ENCODE results near the gene RXYLT1.

Gene RXYLT1

DNA sequence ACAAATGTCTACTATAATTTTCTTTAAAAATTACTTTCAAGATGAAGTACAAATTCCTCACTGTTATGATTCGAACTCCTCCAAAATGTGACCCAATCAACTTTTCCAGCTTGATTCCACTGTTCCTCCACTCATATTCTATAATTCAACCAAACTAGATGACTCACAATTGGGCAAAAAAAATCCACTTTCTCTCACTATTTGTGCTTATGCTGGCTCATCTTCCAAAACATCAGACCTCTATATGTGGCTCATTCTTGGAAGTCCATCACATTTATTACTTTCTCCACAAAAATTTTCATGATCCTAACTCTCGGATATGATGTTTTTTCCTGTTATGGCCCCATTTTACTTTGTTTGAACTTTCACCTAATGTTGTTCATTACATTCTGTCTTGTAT, 26.9 kb upstream of the RXYLT1 start:
- H3K36me3 ChIP-seq (ENCODE audit: control insufficient read depth in 2 of 2, insufficient read depth in 2 of 2, low read length in 2 of 2): no peaks in the 10 kb centered on the region

DNA sequence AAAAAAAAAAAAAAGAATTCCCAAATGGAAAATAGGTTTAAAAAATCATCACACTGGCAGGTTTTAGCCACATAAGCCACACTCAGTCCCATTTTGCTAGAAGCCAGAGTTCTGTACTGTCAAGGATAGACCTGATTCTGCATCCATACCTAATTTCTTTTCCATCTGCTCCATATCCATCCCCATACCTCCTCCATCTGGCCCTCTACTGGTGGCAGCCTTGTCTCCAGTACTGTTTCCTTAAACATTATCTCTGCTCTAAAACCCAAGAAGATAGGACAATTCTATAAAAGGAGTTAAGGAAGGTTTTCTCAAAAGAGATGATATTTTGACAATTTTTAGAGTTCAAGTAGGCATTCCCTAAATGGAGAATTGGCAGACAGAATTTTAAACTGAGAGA, 26.0 kb upstream of the RXYLT1 start:
- H3K27me3 ChIP-seq (ENCODE audit: control insufficient read depth in 2 of 2, insufficient read depth in 2 of 2, low read length in 2 of 2): no peaks in the 10 kb centered on the region
- no peak overlapping the region for H3K4me3 ChIP-seq (ENCODE audit: low read length in 2 of 2)
- no peak overlapping the region for H3K27ac ChIP-seq (ENCODE audit: low read depth in 2 of 2, low read length in 2 of 2)
- no peaks in the 10 kb centered on the region for H3K4me1 ChIP-seq (ENCODE audit: control insufficient read depth in 2 of 2, insufficient read depth in 2 of 2, low read length in 2 of 2)
- no peak overlapping the region for H3K9ac ChIP-seq (ENCODE audit: low read depth in 1 of 2, low read length in 2 of 2)
- H3K9me3 ChIP-seq (ENCODE audit: control insufficient read depth in 2 of 2, low read length in 2 of 2): no peaks in the 10 kb centered on the region
- no peaks in the 10 kb centered on the region for H3K36me3 ChIP-seq (ENCODE audit: control insufficient read depth in 2 of 2, insufficient read depth in 2 of 2, low read length in 2 of 2)

More for the DNA sequence above, 26.9 kb upstream of the RXYLT1 start:
- no peaks in the 10 kb centered on the region for H3K9me3 ChIP-seq (ENCODE audit: control insufficient read depth in 2 of 2, low read length in 2 of 2)
- no peak overlapping the region for H3K27ac ChIP-seq (ENCODE audit: low read depth in 2 of 2, low read length in 2 of 2)
- no peaks in the 10 kb centered on the region for H3K27me3 ChIP-seq (ENCODE audit: control insufficient read depth in 2 of 2, insufficient read depth in 2 of 2, low read length in 2 of 2)
- no peak overlapping the region for H3K4me3 ChIP-seq (ENCODE audit: low read length in 2 of 2)
- H3K4me1 ChIP-seq (ENCODE audit: control insufficient read depth in 2 of 2, insufficient read depth in 2 of 2, low read length in 2 of 2): no peaks in the 10 kb centered on the region
- no peak overlapping the region for H3K9ac ChIP-seq (ENCODE audit: low read depth in 1 of 2, low read length in 2 of 2)

GRCh38 chr12:63764481-63764880, 15.2 kb upstream of the RXYLT1 start:
- no peaks in the 10 kb centered on the region for H3K4me1 ChIP-seq (ENCODE audit: control insufficient read depth in 2 of 2, insufficient read depth in 2 of 2, low read length in 2 of 2)
- no peak overlapping the region for H3K4me3 ChIP-seq (ENCODE audit: low read length in 2 of 2)
- H3K36me3 ChIP-seq (ENCODE audit: control insufficient read depth in 2 of 2, insufficient read depth in 2 of 2, low read length in 2 of 2): no peaks in the 10 kb centered on the region
- no peaks in the 10 kb centered on the region for H3K27me3 ChIP-seq (ENCODE audit: control insufficient read depth in 2 of 2, insufficient read depth in 2 of 2, low read length in 2 of 2)
- H3K9me3 ChIP-seq (ENCODE audit: control insufficient read depth in 2 of 2, low read length in 2 of 2): no peaks in the 10 kb centered on the region
- H3K27ac ChIP-seq (ENCODE audit: low read depth in 2 of 2, low read length in 2 of 2): no peak overlapping the region
- H3K9ac ChIP-seq (ENCODE audit: low read depth in 1 of 2, low read length in 2 of 2): no peak overlapping the region

GRCh38 chr12:63766498-63766897, 13.2 kb upstream of the RXYLT1 start:
- no peak overlapping the region for H3K27ac ChIP-seq (ENCODE audit: low read depth in 2 of 2, low read length in 2 of 2)
- no peak overlapping the region for H3K9ac ChIP-seq (ENCODE audit: low read depth in 1 of 2, low read length in 2 of 2)
- H3K27me3 ChIP-seq (ENCODE audit: control insufficient read depth in 2 of 2, insufficient read depth in 2 of 2, low read length in 2 of 2): no peaks in the 10 kb centered on the region
- H3K36me3 ChIP-seq (ENCODE audit: control insufficient read depth in 2 of 2, insufficient read depth in 2 of 2, low read length in 2 of 2): no peaks in the 10 kb centered on the region
- no peaks in the 10 kb centered on the region for H3K4me1 ChIP-seq (ENCODE audit: control insufficient read depth in 2 of 2, insufficient read depth in 2 of 2, low read length in 2 of 2)
- peaks cover 0 to 6% of the 10 kb centered on the region in 2 donors for H3K9me3 ChIP-seq (ENCODE audit: control insufficient read depth in 2 of 2, low read length in 2 of 2)
- no peak overlapping the region for H3K4me3 ChIP-seq (ENCODE audit: low read length in 2 of 2)

DNA sequence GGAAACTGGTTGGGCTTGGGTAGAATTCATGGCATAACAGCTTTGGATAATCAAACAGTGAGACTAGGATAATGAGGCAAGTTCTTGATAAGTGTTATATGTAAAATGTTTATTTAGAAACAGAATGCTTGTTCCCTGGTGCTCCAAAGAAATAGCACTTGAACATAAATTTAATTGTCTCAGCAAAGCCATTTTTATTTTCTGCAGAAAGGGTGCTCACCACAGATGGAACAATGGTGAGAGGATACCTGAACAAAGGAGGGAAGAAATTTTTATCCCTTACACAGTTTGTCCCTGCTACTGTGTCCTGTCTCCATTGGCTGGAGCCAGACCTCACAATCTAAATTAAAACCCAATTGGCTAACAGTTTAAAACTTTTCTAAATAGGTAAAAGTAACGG, 9.3 kb upstream of the RXYLT1 start:
- no peaks in the 10 kb centered on the region for H3K27me3 ChIP-seq (ENCODE audit: control insufficient read depth in 2 of 2, insufficient read depth in 2 of 2, low read length in 2 of 2)
- H3K27ac ChIP-seq (ENCODE audit: low read depth in 2 of 2, low read length in 2 of 2): no peak overlapping the region
- H3K36me3 ChIP-seq (ENCODE audit: control insufficient read depth in 2 of 2, insufficient read depth in 2 of 2, low read length in 2 of 2): no peaks in the 10 kb centered on the region
- H3K4me3 ChIP-seq (ENCODE audit: low read length in 2 of 2): no peak overlapping the region
- no peak overlapping the region for H3K9ac ChIP-seq (ENCODE audit: low read depth in 1 of 2, low read length in 2 of 2)
- H3K9me3 ChIP-seq (ENCODE audit: control insufficient read depth in 2 of 2, low read length in 2 of 2): peaks cover 0 to 6% of the 10 kb centered on the region in 2 donors
- H3K4me1 ChIP-seq (ENCODE audit: control insufficient read depth in 2 of 2, insufficient read depth in 2 of 2, low read length in 2 of 2): no peaks in the 10 kb centered on the region

DNA sequence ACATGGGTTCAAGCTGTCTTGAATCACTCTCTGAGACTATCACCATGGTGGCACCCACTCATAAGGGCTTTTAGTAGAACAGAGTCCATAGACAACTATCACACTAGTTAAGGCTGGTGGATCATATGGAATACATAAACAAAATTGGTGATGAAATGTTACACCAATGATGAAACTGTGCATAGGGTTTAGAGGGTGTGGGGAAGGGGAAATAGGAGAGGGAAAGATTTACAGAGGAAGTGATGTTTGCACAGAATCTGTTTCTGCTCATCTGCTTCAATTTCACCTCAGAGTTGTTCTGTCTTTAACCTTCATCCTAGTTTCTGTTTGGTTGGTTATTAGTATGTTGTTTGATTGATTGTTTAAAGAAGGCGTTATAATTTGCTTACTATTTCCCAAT, 2.4 kb upstream of the RXYLT1 start:
- H3K9me3 ChIP-seq (ENCODE audit: control insufficient read depth in 2 of 2, low read length in 2 of 2): no peaks in the 10 kb centered on the region
- H3K4me3 ChIP-seq (ENCODE audit: low read length in 2 of 2): no peak overlapping the region
- H3K36me3 ChIP-seq (ENCODE audit: control insufficient read depth in 2 of 2, insufficient read depth in 2 of 2, low read length in 2 of 2): no peaks in the 10 kb centered on the region
- no peak overlapping the region for H3K9ac ChIP-seq (ENCODE audit: low read depth in 1 of 2, low read length in 2 of 2)
- H3K4me1 ChIP-seq (ENCODE audit: control insufficient read depth in 2 of 2, insufficient read depth in 2 of 2, low read length in 2 of 2): peaks cover 0 to 3% of the 10 kb centered on the region in 2 donors
- no peaks in the 10 kb centered on the region for H3K27me3 ChIP-seq (ENCODE audit: control insufficient read depth in 2 of 2, insufficient read depth in 2 of 2, low read length in 2 of 2)
- no peak overlapping the region for H3K27ac ChIP-seq (ENCODE audit: low read depth in 2 of 2, low read length in 2 of 2)

- H3K27me3 ChIP-seq (ENCODE audit: control insufficient read depth in 2 of 2, insufficient read depth in 2 of 2, low read length in 2 of 2): no peaks in the 10 kb centered on the region
- H3K9ac ChIP-seq (ENCODE audit: low read depth in 1 of 2, low read length in 2 of 2): no peak overlapping the region
- H3K4me3 ChIP-seq (ENCODE audit: low read length in 2 of 2): no peak overlapping the region
- H3K4me1 ChIP-seq (ENCODE audit: control insufficient read depth in 2 of 2, insufficient read depth in 2 of 2, low read length in 2 of 2): peaks cover 0 to 3% of the 10 kb centered on the region in 2 donors
- H3K27ac ChIP-seq (ENCODE audit: low read depth in 2 of 2, low read length in 2 of 2): no peak overlapping the region
- peaks cover 5 to 9% of the 10 kb centered on the region in 2 donors for H3K36me3 ChIP-seq (ENCODE audit: control insufficient read depth in 2 of 2, insufficient read depth in 2 of 2, low read length in 2 of 2)
- no peaks in the 10 kb centered on the region for H3K9me3 ChIP-seq (ENCODE audit: control insufficient read depth in 2 of 2, low read length in 2 of 2)
These were observed 2.8 kb downstream of the RXYLT1 start for GRCh38 chr12:63782466-63782865.

DNA sequence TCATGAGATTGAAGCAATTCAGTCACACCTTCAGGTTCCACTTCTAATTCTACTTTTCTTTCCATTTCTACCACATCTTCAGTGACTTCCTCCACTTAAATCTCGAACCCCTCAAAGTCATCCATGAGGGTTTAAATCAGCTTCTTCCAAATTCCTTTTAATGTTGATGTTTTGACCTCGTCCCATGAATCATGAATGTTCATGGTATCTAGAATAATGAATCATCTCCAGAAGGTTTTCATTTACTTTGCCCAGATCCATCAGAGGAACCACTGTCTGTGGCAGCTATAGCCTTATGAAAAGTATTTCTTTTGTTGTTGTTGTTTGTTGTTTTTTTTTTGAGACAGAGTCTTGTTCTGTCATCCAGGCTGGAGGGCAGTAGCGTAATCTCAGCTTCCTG, 7.6 kb downstream of the RXYLT1 start:
- no peak overlapping the region for H3K4me3 ChIP-seq (ENCODE audit: low read length in 2 of 2)
- H3K27ac ChIP-seq (ENCODE audit: low read depth in 2 of 2, low read length in 2 of 2): no peak overlapping the region
- peaks cover 9 to 11% of the 10 kb centered on the region in 2 donors for H3K36me3 ChIP-seq (ENCODE audit: control insufficient read depth in 2 of 2, insufficient read depth in 2 of 2, low read length in 2 of 2)
- H3K9me3 ChIP-seq (ENCODE audit: control insufficient read depth in 2 of 2, low read length in 2 of 2): no peaks in the 10 kb centered on the region
- H3K27me3 ChIP-seq (ENCODE audit: control insufficient read depth in 2 of 2, insufficient read depth in 2 of 2, low read length in 2 of 2): no peaks in the 10 kb centered on the region
- H3K4me1 ChIP-seq (ENCODE audit: control insufficient read depth in 2 of 2, insufficient read depth in 2 of 2, low read length in 2 of 2): no peaks in the 10 kb centered on the region
- H3K9ac ChIP-seq (ENCODE audit: low read depth in 1 of 2, low read length in 2 of 2): no peak overlapping the region

DNA sequence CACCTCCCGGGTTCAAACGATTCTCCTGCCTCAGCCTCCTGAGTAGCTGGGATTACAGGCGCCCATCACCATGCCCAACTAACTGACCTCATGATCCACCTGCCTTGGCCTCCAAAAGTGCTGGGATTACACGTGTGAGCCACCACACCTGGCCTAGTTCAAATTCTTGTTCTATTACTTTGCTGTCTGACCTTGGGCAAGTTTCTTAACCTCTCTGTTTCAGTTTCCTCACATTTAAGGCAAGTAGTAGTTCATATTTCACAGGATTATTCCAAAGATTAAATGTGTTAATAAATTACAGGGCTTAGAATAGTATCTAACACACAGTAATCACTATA, 10.9 kb downstream of the RXYLT1 start:
- H3K36me3 ChIP-seq (ENCODE audit: control insufficient read depth in 2 of 2, insufficient read depth in 2 of 2, low read length in 2 of 2): peaks cover 2 to 10% of the 10 kb centered on the region in 2 donors

DNA sequence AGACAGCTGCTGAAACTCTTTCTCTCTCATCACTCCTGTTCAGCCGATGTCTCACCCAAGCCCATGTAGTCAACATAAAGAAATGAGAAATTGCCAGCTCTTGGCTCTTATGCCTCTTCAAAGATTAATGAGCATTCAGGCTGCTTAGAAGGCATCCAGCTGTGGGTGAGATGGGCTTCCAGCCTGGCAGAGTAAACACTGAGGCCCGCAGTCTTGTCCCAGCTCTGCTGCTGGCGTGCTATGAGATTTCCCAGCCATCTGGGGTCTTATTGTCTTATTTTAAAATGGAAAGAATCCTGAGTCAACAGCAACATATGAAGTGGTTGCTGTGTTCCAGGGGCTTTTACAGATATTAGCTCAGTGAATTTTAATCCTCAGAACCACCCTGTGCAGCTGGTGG, 12.6 kb downstream of the RXYLT1 start:
- no peak overlapping the region for H3K27ac ChIP-seq (ENCODE audit: low read depth in 2 of 2, low read length in 2 of 2)
- no peaks in the 10 kb centered on the region for H3K4me1 ChIP-seq (ENCODE audit: control insufficient read depth in 2 of 2, insufficient read depth in 2 of 2, low read length in 2 of 2)
- no peaks in the 10 kb centered on the region for H3K9me3 ChIP-seq (ENCODE audit: control insufficient read depth in 2 of 2, low read length in 2 of 2)
- H3K27me3 ChIP-seq (ENCODE audit: control insufficient read depth in 2 of 2, insufficient read depth in 2 of 2, low read length in 2 of 2): no peaks in the 10 kb centered on the region
- no peak overlapping the region for H3K4me3 ChIP-seq (ENCODE audit: low read length in 2 of 2)
- H3K36me3 ChIP-seq (ENCODE audit: control insufficient read depth in 2 of 2, insufficient read depth in 2 of 2, low read length in 2 of 2): peaks cover 2 to 5% of the 10 kb centered on the region in 2 donors
- no peak overlapping the region for H3K9ac ChIP-seq (ENCODE audit: low read depth in 1 of 2, low read length in 2 of 2)

More for the DNA sequence above, 10.9 kb downstream of the RXYLT1 start:
- Histone ChIP-seq H3K27me3 (ENCODE audit: control insufficient read depth in 2 of 2, insufficient read depth in 2 of 2, low read length in 2 of 2) (no peaks in the 10 kb centered on the region), H3K27ac (ENCODE audit: low read depth in 2 of 2, low read length in 2 of 2) (no peak overlapping the region), H3K9me3 (ENCODE audit: control insufficient read depth in 2 of 2, low read length in 2 of 2) (no peaks in the 10 kb centered on the region), H3K9ac (ENCODE audit: low read depth in 1 of 2, low read length in 2 of 2) (no peak overlapping the region), H3K4me3 (ENCODE audit: low read length in 2 of 2) (no peak overlapping the region), H3K4me1 (ENCODE audit: control insufficient read depth in 2 of 2, insufficient read depth in 2 of 2, low read length in 2 of 2) (no peaks in the 10 kb centered on the region)

DNA sequence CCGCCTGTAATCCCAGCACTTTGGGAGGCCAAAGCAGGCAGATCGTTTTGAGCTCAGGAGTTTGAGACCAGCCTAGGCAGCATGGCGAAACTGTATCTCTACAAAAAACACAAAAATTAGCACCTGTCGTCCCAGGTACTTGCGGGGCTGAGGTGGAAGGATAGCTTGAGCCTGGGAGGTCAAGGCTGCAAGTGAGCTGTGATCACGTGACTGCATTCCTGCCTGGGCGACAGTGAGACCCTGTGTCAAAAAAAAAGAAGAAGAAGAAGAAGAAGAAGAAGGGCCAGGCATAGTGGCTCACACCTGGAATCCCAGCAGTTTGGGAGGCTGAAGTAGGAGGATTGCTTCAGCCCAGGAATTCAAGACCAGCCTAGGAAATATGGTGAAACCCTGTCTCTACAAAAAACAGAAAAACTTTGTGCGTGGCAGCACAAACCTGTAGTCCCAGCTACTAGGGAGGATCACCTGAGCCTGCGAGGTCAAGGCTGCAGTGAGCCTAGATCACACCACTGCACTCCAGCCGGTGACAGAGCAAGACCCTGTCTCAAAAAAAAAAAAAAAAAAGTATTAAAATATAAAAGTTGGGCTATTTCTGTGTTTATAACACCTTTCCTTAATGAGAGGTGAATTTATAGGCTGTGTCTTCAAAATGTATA, 15.5 kb downstream of the RXYLT1 start:
- no peaks in the 10 kb centered on the region for H3K4me1 ChIP-seq (ENCODE audit: control insufficient read depth in 2 of 2, insufficient read depth in 2 of 2, low read length in 2 of 2)
- H3K27ac ChIP-seq (ENCODE audit: low read depth in 2 of 2, low read length in 2 of 2): no peak overlapping the region
- no peak overlapping the region for H3K4me3 ChIP-seq (ENCODE audit: low read length in 2 of 2)
- H3K9ac ChIP-seq (ENCODE audit: low read depth in 1 of 2, low read length in 2 of 2): no peak overlapping the region
- H3K36me3 ChIP-seq (ENCODE audit: control insufficient read depth in 2 of 2, insufficient read depth in 2 of 2, low read length in 2 of 2): peaks cover 0 to 5% of the 10 kb centered on the region in 2 donors
- H3K27me3 ChIP-seq (ENCODE audit: control insufficient read depth in 2 of 2, insufficient read depth in 2 of 2, low read length in 2 of 2): no peaks in the 10 kb centered on the region
- no peaks in the 10 kb centered on the region for H3K9me3 ChIP-seq (ENCODE audit: control insufficient read depth in 2 of 2, low read length in 2 of 2)

Data from mucosa of rectum (tissue), 2 donors.